PC-9 (cell line): Measurements from ENCODE around the gene DPH1. TPM values are rescaled to one million over a fixed set of nuclear protein-coding genes. Genes with fewer than 3 reads are reported as not detected.

Experiments used
- BruUV-seq: library from RNA; stranded (reverse); fragments of 400-500 nt; replicated peaks from 2 replicates; lab custom pipeline; 2021; lab: Mats Ljungman, UMichigan
- CTCF ChIA-PET: fragments of 300-600 bp; sonication (Branson Sonifier 250); formaldehyde crosslinking; loops from one replicate; lab custom pipeline; 2022; ENCODE audit warnings: antibody characterized with exemption; lab: Charles Lee
- POLR2A ChIA-PET: fragments of 300-600 bp; sonication (Branson Sonifier 250); formaldehyde crosslinking; loops from one replicate; lab custom pipeline; 2022; ENCODE audit warnings: antibody characterized with exemption; ENCODE audit not compliant: unreplicated experiment; lab: Charles Lee
- DNase-seq, 2 experiments: peaks; one replicate each; pipeline versions ENCODE4 v3.0.0 to v3.0.0-alpha.2; 2015 to 2022; ENCODE audit warnings: mixed read lengths in 1 of 2
- H2AFZ ChIP-seq: fragments of 200-600 bp; sonication (generic); 2 replicates; pipeline ENCODE4 v1.8.1; 2017; ENCODE audit warnings: antibody characterized with exemption
- H3F3A ChIP-seq: fragments of 200-600 bp; sonication (generic); 2 replicates; pipeline ENCODE4 v1.8.1; 2017; ENCODE audit warnings: antibody characterized with exemption, mild to moderate bottlenecking, low read depth; ENCODE audit not compliant: insufficient read depth
- H3K27ac ChIP-seq: fragments of 200-600 bp; sonication (generic); 2 replicates; pipeline ENCODE4 v1.6.1; 2016; ENCODE audit warnings: mixed run types
- H3K27me3 ChIP-seq: fragments of 200-600 bp; sonication (generic); 2 replicates; pipeline ENCODE4 v1.6.1; 2016; ENCODE audit warnings: low read depth, mixed run types; ENCODE audit not compliant: insufficient read depth
- H3K36me3 ChIP-seq: fragments of 200-600 bp; sonication (generic); 2 replicates; pipeline ENCODE4 v1.6.1; 2016; ENCODE audit warnings: low read depth, mixed run types
- H3K4me1 ChIP-seq: fragments of 200-600 bp; sonication (generic); replicated peaks from 2 replicates; pipeline ENCODE4 v1.6.1; 2016; ENCODE audit warnings: mixed run types; ENCODE audit not compliant: insufficient read depth
- H3K4me2 ChIP-seq: fragments of 200-600 bp; sonication (generic); 2 replicates; pipeline ENCODE4 v1.6.1; 2017; ENCODE audit warnings: mixed run types
- H3K4me3 ChIP-seq: fragments of 200-600 bp; sonication (generic); 2 replicates; pipeline ENCODE4 v1.6.1; 2016; ENCODE audit warnings: mixed run types
- H3K79me2 ChIP-seq: fragments of 200-600 bp; sonication (generic); 2 replicates; pipeline ENCODE4 v1.6.1; 2017; ENCODE audit warnings: low read depth, mixed run types
- H3K9me2 ChIP-seq: fragments of 200-600 bp; sonication (generic); 2 replicates; pipeline ENCODE4 v1.8.1; 2017; ENCODE audit warnings: mild to moderate bottlenecking; ENCODE audit not compliant: insufficient read depth
- H3K9me3 ChIP-seq: fragments of 200-600 bp; sonication (generic); 2 replicates; pipeline ENCODE4 v1.8.1; 2016; ENCODE audit warnings: low read depth; ENCODE audit not compliant: insufficient read depth
- H4K20me1 ChIP-seq: fragments of 200-600 bp; sonication (generic); 2 replicates; pipeline ENCODE4 v1.8.1; 2017; ENCODE audit not compliant: insufficient read depth
- EZH2 ChIP-seq: fragments of 200-600 bp; sonication (generic); IDR thresholded peaks from 2 replicates; pipeline ENCODE4 v1.8.0; 2017; ENCODE audit warnings: antibody characterized with exemption, low read depth
- intact Hi-C: fragments of 100-400 bp; cut with micrococcal nuclease; formaldehyde crosslinking; loops from one replicate; pipeline ENCODE4 v1.10.0; 2022; ENCODE audit not compliant: unreplicated experiment
- total RNA-seq: library from RNA; stranded (reverse); gene quantifications from 2 replicates; pipeline ENCODE4 v1.2.3, GENCODE V29; 2021
- TF ChIP-seq, protein P1 (sequence below): fragments of 200-600 bp; sonication (generic); conservative IDR thresholded peaks from 2 replicates; pipeline ENCODE4 v1.6.1; 2017; ENCODE audit warnings: mixed run types, antibody characterized with exemption, mild to moderate bottlenecking, moderate library complexity

The DPH1 gene
- total RNA-seq, 1 experiment from 2014 or later: 36.7 TPM

DNA sequence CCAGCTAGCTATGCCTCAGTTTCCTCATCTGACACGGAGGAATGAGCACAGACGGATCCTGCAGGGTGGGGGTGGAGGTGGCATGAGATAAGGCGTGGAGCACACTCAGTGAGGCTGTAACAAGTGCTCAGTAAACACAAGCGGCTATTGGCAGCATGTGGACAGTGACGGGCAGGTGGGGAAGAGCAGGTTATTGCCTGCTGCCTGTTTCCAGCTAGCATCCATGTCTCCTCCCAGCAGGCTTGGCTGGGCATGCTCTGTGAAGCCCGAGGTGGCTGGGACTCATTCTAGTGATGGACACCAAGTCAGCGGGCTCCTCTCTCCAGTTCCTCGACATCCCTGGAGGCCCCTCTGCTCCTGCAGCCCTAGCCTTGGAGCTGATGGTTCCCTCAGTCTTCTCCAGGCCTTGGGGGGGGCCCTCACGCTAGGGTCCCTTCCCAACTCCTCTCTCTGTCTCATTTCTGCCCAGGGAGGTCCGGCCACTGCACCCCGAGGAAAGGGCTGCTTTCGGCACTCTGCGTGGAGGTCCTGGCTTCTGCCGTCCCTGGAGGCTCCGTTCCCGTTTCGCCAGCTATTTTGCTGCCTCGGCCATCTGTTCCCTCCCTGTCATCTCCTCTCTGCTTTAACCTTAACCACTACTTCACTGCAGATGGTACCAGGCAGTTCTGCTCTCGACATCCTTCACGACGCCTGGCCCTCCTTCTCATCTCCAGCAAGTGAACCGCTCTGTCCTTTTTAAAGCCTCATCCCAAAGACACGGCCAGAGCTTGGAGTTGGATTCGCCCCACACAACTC lies 11.0 kb upstream of the DPH1 start:
- peak in 1 of 2 experiments; percentile 20 for DNase-seq
- Histone ChIP-seq H3K79me2 (no peaks in the 10 kb centered on the region), H3F3A (peaks cover 18% of the 10 kb centered on the region; the same call in 1 of the 2 replicates), H3K4me3 (no peak overlapping the region), H4K20me1 (no peaks in the 10 kb centered on the region), H3K36me3 (no peaks in the 10 kb centered on the region), H3K9me2 (no peaks in the 10 kb centered on the region), H2AFZ (no peak overlapping the region), H3K27ac (no peak overlapping the region), H3K9me3 (no peaks in the 10 kb centered on the region), H3K4me2 (no peak overlapping the region), H3K27me3 (peaks cover 23% of the 10 kb centered on the region), H3K4me1 (peaks cover 11% of the 10 kb centered on the region)
- intact Hi-C loops: loop anchor here (10.0 kb wide), 1 partner anchor 304 kb away; the partner anchor contains the start of gene TLCD2
- ChIA-PET CTCF (interaction anchor here (0.5 kb wide), 2 partner anchors 17 to 445 kb away, joined by 3 read pairs; no protein-coding TSS in a partner anchor), POLR2A (no interaction called here)
- BruUV-seq: no TSS peak
- TF ChIP-seq, protein P1, sequence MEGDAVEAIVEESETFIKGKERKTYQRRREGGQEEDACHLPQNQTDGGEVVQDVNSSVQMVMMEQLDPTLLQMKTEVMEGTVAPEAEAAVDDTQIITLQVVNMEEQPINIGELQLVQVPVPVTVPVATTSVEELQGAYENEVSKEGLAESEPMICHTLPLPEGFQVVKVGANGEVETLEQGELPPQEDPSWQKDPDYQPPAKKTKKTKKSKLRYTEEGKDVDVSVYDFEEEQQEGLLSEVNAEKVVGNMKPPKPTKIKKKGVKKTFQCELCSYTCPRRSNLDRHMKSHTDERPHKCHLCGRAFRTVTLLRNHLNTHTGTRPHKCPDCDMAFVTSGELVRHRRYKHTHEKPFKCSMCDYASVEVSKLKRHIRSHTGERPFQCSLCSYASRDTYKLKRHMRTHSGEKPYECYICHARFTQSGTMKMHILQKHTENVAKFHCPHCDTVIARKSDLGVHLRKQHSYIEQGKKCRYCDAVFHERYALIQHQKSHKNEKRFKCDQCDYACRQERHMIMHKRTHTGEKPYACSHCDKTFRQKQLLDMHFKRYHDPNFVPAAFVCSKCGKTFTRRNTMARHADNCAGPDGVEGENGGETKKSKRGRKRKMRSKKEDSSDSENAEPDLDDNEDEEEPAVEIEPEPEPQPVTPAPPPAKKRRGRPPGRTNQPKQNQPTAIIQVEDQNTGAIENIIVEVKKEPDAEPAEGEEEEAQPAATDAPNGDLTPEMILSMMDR: no peak
- TF ChIP-seq EZH2: no peak

DNA sequence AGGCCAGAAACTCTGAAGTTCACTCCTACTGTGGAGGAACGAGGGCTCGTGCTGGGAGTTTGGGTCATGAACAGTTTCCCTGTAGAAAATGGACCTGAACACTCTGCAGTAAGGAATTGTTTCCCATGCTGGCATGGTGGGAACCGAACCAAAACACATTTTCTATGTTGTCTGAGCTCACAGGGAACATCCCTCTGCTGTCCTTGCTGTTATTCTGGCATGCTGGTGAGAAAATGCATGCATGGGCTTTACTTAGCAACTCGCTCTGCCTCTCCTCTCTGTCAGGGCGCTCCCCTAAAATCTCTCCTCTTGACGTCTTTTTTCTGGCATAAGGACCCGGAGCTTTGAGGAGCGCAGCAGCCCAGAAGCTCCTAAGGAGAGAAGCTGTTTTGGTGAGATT lies 10.2 kb upstream of the DPH1 start:
- no peak overlapping the region for H3K27ac ChIP-seq
- H3K27me3 ChIP-seq: peaks cover 31% of the 10 kb centered on the region
- H2AFZ ChIP-seq: no peak overlapping the region
- no peaks in the 10 kb centered on the region for H3K79me2 ChIP-seq
- no peaks in the 10 kb centered on the region for H3K36me3 ChIP-seq
- H3K9me3 ChIP-seq: no peaks in the 10 kb centered on the region
- H3K4me3 ChIP-seq: no peak overlapping the region
- intact Hi-C loops: loop anchor here (10.0 kb wide), 1 partner anchor 305 kb away; the partner anchor contains the start of gene TLCD2
- no TSS peak for BruUV-seq
- peaks cover 9% of the 10 kb centered on the region for H3K4me1 ChIP-seq
- H3K4me2 ChIP-seq: no peak overlapping the region
- H3F3A ChIP-seq: 0 out of 2 replicates have a peak, but pooled peaks cover 9% of the 10 kb centered on the region
- peak in 1 of 2 experiments; percentile 4 for DNase-seq
- CTCF ChIA-PET: interaction anchor here (0.5 to 0.7 kb wide), 3 partner anchors 111 to 1087 kb away, joined by 3 to 4 read pairs (median 3); no protein-coding TSS in a partner anchor
- no peak for TF ChIP-seq EZH2
- TF ChIP-seq, protein P1: no peak
- POLR2A ChIA-PET: interaction anchor here (0.6 kb wide), 1 partner anchor 54 kb away, joined by 4 read pairs; no protein-coding TSS in a partner anchor
- no peaks in the 10 kb centered on the region for H4K20me1 ChIP-seq
- no peaks in the 10 kb centered on the region for H3K9me2 ChIP-seq

DNA sequence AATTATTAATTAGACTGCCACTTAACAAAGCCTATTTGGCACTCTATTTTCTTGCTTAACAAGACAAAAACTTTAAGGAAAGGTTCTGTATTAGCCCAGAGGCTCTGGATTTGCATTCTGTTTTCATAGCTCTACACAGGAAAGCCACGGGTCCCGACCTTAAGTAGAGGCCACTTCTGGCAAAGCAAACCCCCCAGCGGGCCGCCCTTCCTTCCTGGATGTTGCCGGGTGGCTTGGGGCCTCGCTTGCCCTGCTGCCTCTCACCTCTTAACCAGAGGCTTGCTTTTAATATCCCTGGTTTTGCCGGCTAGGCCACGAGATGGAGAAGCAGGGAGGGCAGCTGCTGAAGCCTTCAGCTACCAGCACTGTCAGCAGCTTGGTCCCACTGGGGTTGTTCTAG lies 9.2 kb upstream of the DPH1 start:
- no peaks in the 10 kb centered on the region for H4K20me1 ChIP-seq
- no TSS peak for BruUV-seq
- H3K4me1 ChIP-seq: peaks cover 7% of the 10 kb centered on the region; the same call in 1 of the 2 replicates
- DNase-seq: peak in 1 of 2 experiments; percentile 19
- no peaks in the 10 kb centered on the region for H3K79me2 ChIP-seq
- 0 out of 2 replicates have a peak, but pooled peaks cover 9% of the 10 kb centered on the region for H3F3A ChIP-seq
- H2AFZ ChIP-seq: no peak overlapping the region
- H3K36me3 ChIP-seq: no peaks in the 10 kb centered on the region
- POLR2A ChIA-PET: no interaction called here
- intact Hi-C loops: no loop called here
- H3K4me2 ChIP-seq: no peak overlapping the region
- CTCF ChIA-PET: no interaction called here
- no peak overlapping the region for H3K4me3 ChIP-seq
- no peaks in the 10 kb centered on the region for H3K9me3 ChIP-seq
- TF ChIP-seq, protein P1: no peak
- no peak for TF ChIP-seq EZH2
- no peaks in the 10 kb centered on the region for H3K9me2 ChIP-seq
- H3K27me3 ChIP-seq: peaks cover 41% of the 10 kb centered on the region
- no peak overlapping the region for H3K27ac ChIP-seq
